Activated CD8-positive, alpha-beta T cell treated with anti-CD3 and anti-CD28 coated beads, Interleukin-2, amount 10 ng/mL, durations not matched to agents 7 days and 5 days (primary cell): Measurements from ENCODE around the gene RIC8B. TPM values are rescaled to one million over a fixed set of nuclear protein-coding genes. Genes with fewer than 3 reads are reported as not detected.
A peak's percentile ranks its signal among the peaks of the same experiment; 100 is the strongest.
"Not testable (repeated sequence)": the region's sequence is repeated elsewhere in the genome, so short reads cannot be mapped to it uniquely, and the experiment has no call there.

Experiments
- ATAC-seq: fragments of 150-1000 bp; cut with Tn5 transposase; one replicate; pipeline ENCODE4 v1.10.0; 2021; ENCODE audit warnings: moderate library complexity
- CTCF ChIA-PET: fragments of 350-600 bp; sonication (Branson Sonifier 250); formaldehyde crosslinking; loops from one replicate; lab custom pipeline; 2021; ENCODE audit warnings: antibody characterized with exemption; lab: Charles Lee
- POLR2A ChIA-PET: fragments of 350-600 bp; sonication (Branson Sonifier 250); formaldehyde crosslinking; loops from one replicate; lab custom pipeline; 2021; ENCODE audit warnings: antibody characterized with exemption; lab: Charles Lee
- DNase-seq: peaks from one replicate; pipeline ENCODE4 v3.0.0-alpha.2; 2020
- H3K27ac Mint-ChIP-seq: one replicate; pipeline ENCODE4 v1.8.0; 2021; ENCODE audit warnings: mild to moderate bottlenecking, mixed read lengths
- H3K27me3 Mint-ChIP-seq: one replicate; pipeline ENCODE4 v1.8.0; 2021; ENCODE audit warnings: low read depth, mixed read lengths
- H3K36me3 Mint-ChIP-seq: one replicate; pipeline ENCODE4 v1.8.0; 2021; ENCODE audit warnings: low read depth, mixed read lengths
- H3K4me1 Mint-ChIP-seq: one replicate; pipeline ENCODE4 v1.8.0; 2021; ENCODE audit warnings: low read depth, mixed read lengths
- H3K4me3 Mint-ChIP-seq: one replicate; pipeline ENCODE4 v1.8.0; 2021; ENCODE audit warnings: mild to moderate bottlenecking, mixed read lengths
- H3K9me3 Mint-ChIP-seq: one replicate; pipeline ENCODE4 v1.8.0; 2022; ENCODE audit warnings: mixed read lengths; ENCODE audit not compliant: insufficient read depth
- total RNA-seq, 2 experiments: library from RNA; stranded (reverse); gene quantifications; one replicate each; pipeline ENCODE4 v1.2.3, GENCODE V29; 2021

The RIC8B gene, protein sequence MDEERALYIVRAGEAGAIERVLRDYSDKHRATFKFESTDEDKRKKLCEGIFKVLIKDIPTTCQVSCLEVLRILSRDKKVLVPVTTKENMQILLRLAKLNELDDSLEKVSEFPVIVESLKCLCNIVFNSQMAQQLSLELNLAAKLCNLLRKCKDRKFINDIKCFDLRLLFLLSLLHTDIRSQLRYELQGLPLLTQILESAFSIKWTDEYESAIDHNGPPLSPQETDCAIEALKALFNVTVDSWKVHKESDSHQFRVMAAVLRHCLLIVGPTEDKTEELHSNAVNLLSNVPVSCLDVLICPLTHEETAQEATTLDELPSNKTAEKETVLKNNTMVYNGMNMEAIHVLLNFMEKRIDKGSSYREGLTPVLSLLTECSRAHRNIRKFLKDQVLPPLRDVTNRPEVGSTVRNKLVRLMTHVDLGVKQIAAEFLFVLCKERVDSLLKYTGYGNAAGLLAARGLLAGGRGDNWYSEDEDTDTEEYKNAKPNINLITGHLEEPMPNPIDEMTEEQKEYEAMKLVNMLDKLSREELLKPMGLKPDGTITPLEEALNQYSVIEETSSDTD
- total RNA-seq, result 10 to 100 TPM; 15.4 to 18.1 TPM

DNA sequence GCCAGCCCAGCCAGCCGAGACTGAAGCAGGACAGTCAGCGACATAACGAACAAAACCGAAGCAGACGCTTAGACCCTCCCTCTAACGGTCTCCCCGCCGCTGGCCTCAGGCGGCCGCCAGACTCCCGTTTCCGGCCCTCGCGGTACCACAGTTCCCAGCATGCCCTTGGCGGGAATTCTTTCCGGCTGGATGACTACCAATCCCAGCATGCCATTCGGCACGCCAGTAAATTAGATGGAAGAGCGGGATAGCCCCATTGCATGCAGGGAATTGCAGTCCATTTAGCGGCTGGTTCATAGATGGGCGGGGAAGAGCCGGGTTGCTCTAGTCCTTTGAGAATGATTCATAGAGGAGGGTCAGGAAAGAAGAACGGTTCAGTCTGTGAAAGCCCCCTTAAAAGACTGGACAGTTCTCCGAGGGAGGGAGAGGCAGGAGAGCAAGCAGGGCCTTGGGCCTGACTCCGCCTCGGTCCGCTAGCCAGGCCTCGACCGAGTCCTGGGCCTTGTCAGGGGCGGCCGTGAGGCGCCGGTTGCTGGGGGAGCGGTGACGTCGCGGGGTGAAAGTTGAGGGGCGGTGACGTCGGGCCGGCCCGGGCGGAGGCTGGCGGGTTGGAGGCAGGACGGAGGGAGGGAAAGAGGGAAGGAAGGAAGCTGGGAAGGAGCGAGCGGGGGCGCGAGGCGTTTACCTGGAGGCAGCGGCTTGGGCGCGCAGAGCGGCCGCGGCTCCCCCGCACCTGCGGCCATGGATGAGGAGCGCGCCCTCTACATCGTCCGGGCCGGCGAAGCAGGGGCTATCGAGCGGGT is at the start of gene RIC8B:
TSS of gene RIC8B (plus strand) at position 678 of the 803 bp plus-strand sequence. CDS start at position 742, 64 bp downstream.
- no peaks in the 10 kb centered on the region for H3K27me3 Mint-ChIP-seq
- ChIA-PET CTCF (interaction anchor here (1.2 to 2.1 kb wide), 2 partner anchors 10 to 36 kb away, joined by 3 to 5 read pairs; no protein-coding TSS in a partner anchor), POLR2A (interaction anchor here (0.7 to 1.7 kb wide), 2 partner anchors 20 kb away, joined by 3 to 5 read pairs; no protein-coding TSS in a partner anchor)
- ATAC-seq (peak; percentile 87), DNase-seq (peak; percentile 84)
- H3K27ac Mint-ChIP-seq, result peak within 1 kb of the TSS; percentile 93
- H3K9me3 Mint-ChIP-seq, result no peaks in the 10 kb centered on the region
- H3K4me3 Mint-ChIP-seq, result peak within 1 kb of the TSS; percentile 91
- H3K36me3 Mint-ChIP-seq, result peaks cover 22% of the 10 kb centered on the region
- H3K4me1 Mint-ChIP-seq, result peaks cover 32% of the 10 kb centered on the region

DNA sequence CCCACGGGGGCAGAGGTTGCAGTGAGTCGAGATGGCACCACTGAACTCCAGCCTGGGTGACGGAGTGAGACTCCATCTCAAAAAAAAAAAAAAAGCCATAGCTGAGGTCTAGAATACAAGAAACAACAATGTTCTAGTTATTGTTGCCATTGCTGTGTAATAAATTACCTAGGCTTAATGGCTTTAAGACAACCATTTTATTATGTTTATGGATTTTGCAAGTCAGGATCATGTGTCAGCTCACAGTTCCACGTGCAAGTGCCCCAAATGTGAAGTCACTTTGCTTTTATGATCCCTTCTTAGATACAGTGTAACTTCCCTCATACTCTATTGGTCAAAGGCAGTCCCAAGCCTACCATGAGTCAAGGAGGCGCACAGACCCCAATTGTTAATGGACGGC is 49.5 kb upstream of the RIC8B start:
- no peaks in the 10 kb centered on the region for H3K4me1 Mint-ChIP-seq
- ChIA-PET CTCF (no interaction called here), POLR2A (no interaction called here)
- H3K9me3 Mint-ChIP-seq, result no peaks in the 10 kb centered on the region
- H3K27me3 Mint-ChIP-seq, result peaks cover 5% of the 10 kb centered on the region
- ATAC-seq, result no peak
- no peak overlapping the region for H3K27ac Mint-ChIP-seq
- no peaks in the 10 kb centered on the region for H3K36me3 Mint-ChIP-seq
- no peak for DNase-seq
- H3K4me3 Mint-ChIP-seq, result no peak overlapping the region

DNA sequence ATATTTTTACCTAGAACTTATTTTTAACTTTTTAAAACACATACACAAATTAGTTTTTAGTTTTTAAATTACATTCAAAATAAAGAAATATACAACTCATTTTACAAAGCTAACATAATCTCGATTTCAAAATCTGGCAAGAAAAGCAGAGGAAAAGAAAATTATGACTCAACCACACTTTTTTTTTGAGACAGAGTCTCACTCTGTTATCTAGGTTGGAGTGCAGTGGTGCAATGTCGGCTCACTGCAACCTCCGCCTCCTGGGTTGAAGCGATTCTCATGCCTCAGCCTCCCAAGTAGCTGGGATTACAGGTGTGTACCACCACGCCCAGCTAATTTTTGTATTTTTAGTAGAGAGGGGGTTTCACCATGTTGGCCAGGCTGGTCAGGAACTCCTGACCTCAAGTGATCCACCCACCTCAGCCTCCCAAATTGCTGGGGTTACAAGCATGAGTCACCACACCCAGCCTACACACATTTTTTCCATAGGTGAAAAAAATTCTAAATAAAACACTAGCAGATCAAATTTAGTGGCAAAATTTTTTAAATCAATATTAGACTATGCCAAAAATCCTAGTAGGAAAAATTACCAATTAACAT is 47.8 kb upstream of the RIC8B start:
- CTCF ChIA-PET, H3K4me3 Mint-ChIP-seq, ATAC-seq, H3K4me1 Mint-ChIP-seq, DNase-seq, POLR2A ChIA-PET, H3K9me3 Mint-ChIP-seq, H3K27ac Mint-ChIP-seq, H3K36me3 Mint-ChIP-seq, H3K27me3 Mint-ChIP-seq: not testable (repeated sequence)

DNA sequence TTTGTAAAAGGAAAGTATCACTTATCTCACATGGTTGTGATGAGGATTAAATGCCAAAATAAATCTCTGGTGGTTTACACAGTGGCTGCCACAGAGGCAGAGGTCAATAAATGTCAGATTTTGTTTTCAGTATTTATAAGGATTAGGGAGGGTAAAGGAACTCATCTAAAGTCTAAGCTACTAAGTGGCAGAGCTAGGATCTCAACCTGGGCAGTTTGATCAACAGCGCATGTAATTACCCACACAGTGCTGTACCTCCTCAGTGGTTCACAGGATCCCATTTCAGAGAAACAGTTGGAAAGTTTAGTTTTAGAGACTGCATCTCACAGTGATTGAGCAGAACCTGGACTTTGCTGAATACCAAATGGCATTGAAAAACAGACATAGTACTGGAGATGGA is 44.9 kb upstream of the RIC8B start:
- ATAC-seq (no peak), DNase-seq (no peak)
- H3K4me3 Mint-ChIP-seq, result no peak overlapping the region
- no peaks in the 10 kb centered on the region for H3K27me3 Mint-ChIP-seq
- no peaks in the 10 kb centered on the region for H3K9me3 Mint-ChIP-seq
- POLR2A ChIA-PET, result interaction anchor here (1.6 kb wide), 1 partner anchor 12 kb away, joined by 4 read pairs; no protein-coding TSS in a partner anchor
- no peak overlapping the region for H3K27ac Mint-ChIP-seq
- H3K4me1 Mint-ChIP-seq, result no peaks in the 10 kb centered on the region
- CTCF ChIA-PET, result interaction anchor here (1.0 to 1.3 kb wide), 2 partner anchors 12 to 504 kb away, joined by 3 to 4 read pairs; no protein-coding TSS in a partner anchor
- H3K36me3 Mint-ChIP-seq, result no peaks in the 10 kb centered on the region

DNA sequence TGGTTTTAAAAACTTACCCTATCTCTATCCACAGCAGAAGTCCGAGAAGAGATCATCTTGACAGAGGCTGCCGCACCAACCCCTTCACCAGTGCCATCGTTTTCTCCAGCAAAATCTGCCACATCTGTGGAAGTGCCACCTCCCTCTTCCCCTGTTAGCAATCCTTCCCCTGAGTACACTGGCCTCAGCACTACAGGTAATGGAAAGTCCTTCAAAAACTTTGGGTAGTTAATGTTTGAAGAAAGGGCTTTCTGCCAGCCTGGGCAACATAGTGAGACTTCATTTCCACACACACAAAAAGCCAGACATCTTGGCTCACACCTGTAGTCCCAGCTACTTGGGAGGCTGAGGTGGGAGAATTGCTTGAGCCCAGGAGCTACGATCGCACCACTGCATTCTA is 41.6 kb upstream of the RIC8B start:
- H3K4me1 Mint-ChIP-seq, result no peaks in the 10 kb centered on the region
- ChIA-PET POLR2A (no interaction called here), CTCF (interaction anchor here (1.0 kb wide), 1 partner anchor 9 kb away, joined by 3 read pairs; no protein-coding TSS in a partner anchor)
- H3K4me3 Mint-ChIP-seq, result no peak overlapping the region
- no peak overlapping the region for H3K27ac Mint-ChIP-seq
- H3K27me3 Mint-ChIP-seq, result peaks cover 6% of the 10 kb centered on the region
- no peaks in the 10 kb centered on the region for H3K36me3 Mint-ChIP-seq
- H3K9me3 Mint-ChIP-seq, result no peaks in the 10 kb centered on the region
- DNase-seq (no peak), ATAC-seq (no peak)

DNA sequence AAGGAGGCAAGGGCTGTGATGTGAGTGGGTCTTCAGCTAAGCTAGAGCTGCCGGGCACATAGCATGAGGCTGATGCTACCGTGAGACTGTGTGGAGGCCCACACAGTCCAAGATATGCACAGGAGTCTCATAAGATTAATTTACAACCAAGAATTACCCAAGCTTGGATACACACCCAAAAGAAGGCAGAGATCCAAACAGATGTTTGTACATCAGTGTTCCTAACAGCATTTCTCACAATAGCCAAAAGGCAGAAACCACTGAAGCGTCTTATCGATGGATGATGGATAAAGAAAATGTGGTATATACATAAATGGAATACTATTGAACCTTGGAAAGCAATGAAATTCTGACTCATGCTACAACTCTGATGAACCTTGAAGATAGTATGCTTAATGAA is 40.8 kb upstream of the RIC8B start:
- Mint-ChIP-seq H3K27me3 (peaks cover 6% of the 10 kb centered on the region), H3K4me1 (no peaks in the 10 kb centered on the region), H3K9me3 (no peaks in the 10 kb centered on the region), H3K36me3 (no peaks in the 10 kb centered on the region), H3K27ac (no peak overlapping the region), H3K4me3 (no peak overlapping the region)
- no peak for DNase-seq
- POLR2A ChIA-PET, result no interaction called here
- CTCF ChIA-PET, result interaction anchor here (1.0 kb wide), 1 partner anchor 8 kb away, joined by 3 read pairs; no protein-coding TSS in a partner anchor
- ATAC-seq, result no peak

DNA sequence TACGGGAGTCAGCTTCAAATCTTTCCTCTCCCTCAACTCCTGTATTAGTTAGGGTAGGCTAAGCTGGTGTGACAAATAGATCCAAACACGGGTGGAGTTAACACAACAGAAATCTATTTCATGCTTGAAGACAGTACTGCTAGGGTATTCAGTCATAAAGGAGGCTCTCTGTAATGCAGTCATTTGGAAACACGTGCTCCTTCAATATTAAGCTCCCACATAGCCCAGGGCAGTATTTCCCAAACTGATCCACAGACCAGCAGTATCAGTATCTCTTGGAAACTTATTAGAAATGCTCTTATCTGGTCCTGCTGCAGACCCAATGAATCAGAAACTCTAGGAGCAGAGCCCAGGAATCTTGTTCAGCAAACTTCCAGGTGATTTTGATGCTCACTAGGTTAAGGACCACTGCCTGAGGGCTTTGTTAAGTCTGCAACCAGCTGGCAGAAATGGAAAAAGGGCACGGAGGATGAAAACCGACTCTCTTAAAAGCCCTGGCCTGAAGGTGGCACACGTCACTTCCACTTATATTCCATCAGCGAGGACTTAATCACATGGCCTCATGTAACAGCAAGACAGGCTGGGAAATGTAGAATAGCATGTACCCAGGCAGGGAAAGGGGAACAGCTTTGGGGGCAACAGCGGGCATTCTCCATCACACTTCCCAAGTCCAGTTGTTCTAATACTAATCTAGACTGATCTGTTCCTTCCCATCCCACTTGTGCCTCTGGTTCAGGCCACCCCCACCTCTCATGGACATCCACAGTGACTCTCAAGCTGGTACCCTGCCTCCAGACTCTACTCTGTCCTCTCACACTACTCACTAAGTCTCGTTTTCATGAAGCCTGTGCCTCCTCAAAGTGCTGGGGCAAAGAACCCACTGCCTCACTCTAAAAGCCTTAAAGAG is 38.2 kb upstream of the RIC8B start:
- POLR2A ChIA-PET, result no interaction called here
- no peak for ATAC-seq
- Mint-ChIP-seq H3K36me3 (no peaks in the 10 kb centered on the region), H3K9me3 (no peaks in the 10 kb centered on the region), H3K27me3 (peaks cover 6% of the 10 kb centered on the region), H3K4me1 (no peaks in the 10 kb centered on the region), H3K27ac (no peak overlapping the region), H3K4me3 (no peak overlapping the region)
- DNase-seq, result peak; percentile 27
- CTCF ChIA-PET, result interaction anchor here (1.0 to 1.5 kb wide), 3 partner anchors 12 to 105 kb away, joined by 4 to 8 read pairs (median 5); no protein-coding TSS in a partner anchor

DNA sequence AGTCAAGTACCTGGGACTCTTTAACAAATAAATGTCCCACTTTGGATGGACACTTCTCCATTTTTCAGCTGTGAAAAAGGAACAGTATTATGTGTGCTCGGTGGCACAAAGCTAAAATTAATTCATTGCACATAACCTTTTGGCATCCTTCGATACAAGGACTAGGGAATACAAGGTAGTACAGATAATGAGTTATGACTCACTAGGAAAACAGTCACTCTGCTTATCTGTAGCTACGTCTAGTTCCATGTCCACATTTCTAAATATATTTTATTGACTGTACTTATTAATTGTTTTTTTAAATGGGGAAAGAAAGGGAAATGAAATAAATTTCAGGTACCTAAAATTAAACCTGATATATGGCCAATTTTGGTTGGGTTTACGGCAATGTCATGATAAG is 35.2 kb upstream of the RIC8B start:
- H3K9me3 Mint-ChIP-seq, result no peaks in the 10 kb centered on the region
- ChIA-PET POLR2A (no interaction called here), CTCF (interaction anchor here (0.9 to 1.4 kb wide), 2 partner anchors 11 to 34 kb away, joined by 3 read pairs; no protein-coding TSS in a partner anchor)
- no peak overlapping the region for H3K27ac Mint-ChIP-seq
- peaks cover 8% of the 10 kb centered on the region for H3K27me3 Mint-ChIP-seq
- H3K4me3 Mint-ChIP-seq, result no peak overlapping the region
- H3K36me3 Mint-ChIP-seq, result no peaks in the 10 kb centered on the region
- no peak for DNase-seq
- no peak for ATAC-seq
- no peaks in the 10 kb centered on the region for H3K4me1 Mint-ChIP-seq

DNA sequence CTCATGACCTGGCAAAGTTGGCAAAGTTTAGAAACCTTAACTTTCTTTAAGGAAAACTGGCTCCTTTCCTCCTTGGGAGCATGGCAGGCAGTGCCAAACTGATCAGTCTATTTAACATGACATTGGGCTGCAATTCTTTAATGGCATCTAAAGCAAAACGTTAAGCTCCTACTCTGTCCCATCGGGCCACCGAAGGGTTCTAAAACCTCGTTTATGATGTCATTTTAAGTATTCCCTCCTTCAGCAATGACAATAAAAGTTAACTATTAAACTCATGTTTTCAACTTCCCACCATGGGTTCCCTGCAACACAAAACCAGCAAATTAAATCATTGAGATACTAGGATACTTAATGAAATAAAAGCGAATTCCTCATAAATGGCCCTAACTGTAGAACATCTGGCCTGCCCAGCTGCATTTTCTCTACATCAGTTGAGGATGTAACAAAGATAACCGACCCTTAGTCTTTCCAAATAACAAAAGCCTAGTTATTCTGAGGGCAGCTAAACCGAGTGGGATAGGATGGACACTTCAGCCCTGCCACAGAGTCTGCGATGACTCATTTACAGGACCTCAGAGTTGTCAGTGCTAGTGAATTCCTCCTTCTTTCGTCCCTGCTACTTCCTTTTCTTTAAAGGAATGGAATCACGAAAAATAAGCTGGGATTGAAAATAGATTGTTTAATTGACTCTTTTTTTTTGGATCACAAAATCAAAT is 34.5 kb upstream of the RIC8B start:
- no peak overlapping the region for H3K27ac Mint-ChIP-seq
- DNase-seq, result no peak
- peaks cover 9% of the 10 kb centered on the region for H3K27me3 Mint-ChIP-seq
- H3K4me1 Mint-ChIP-seq, result no peaks in the 10 kb centered on the region
- ATAC-seq, result no peak
- H3K9me3 Mint-ChIP-seq, result no peaks in the 10 kb centered on the region
- ChIA-PET CTCF (interaction anchor here (0.9 kb wide), 1 partner anchor 11 kb away, joined by 3 read pairs; no protein-coding TSS in a partner anchor), POLR2A (no interaction called here)
- H3K36me3 Mint-ChIP-seq, result no peaks in the 10 kb centered on the region
- no peak overlapping the region for H3K4me3 Mint-ChIP-seq

DNA sequence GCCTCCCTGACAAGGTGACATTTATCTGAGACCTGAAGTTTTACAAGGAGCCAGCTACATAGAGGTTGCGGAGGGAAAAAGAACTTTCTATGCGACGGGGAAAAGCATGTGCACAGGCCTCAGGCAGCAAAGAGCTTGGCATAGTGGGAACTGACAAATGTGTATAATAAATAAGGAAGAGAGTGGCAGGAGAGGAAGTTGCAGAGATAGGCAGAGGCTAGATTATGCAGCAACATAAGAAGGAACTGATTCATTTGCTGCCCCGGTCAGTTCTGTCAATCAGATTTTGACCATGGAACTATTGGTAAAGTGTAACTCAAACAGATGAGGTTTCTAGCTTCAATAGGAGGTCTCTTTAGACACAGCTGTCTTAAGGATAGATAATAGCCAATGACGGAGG is 33.7 kb upstream of the RIC8B start:
- ChIA-PET CTCF (no interaction called here), POLR2A (interaction anchor here (1.4 kb wide), 1 partner anchor 12 kb away, joined by 3 read pairs; no protein-coding TSS in a partner anchor)
- Mint-ChIP-seq H3K9me3 (no peaks in the 10 kb centered on the region), H3K27ac (no peak overlapping the region), H3K27me3 (peaks cover 7% of the 10 kb centered on the region), H3K4me3 (no peak overlapping the region), H3K4me1 (no peaks in the 10 kb centered on the region), H3K36me3 (no peaks in the 10 kb centered on the region)
- DNase-seq, result no peak
- no peak for ATAC-seq
